Ovary (tissue), 9 donors: Measurements from ENCODE around the gene PTCH2. TPM values are rescaled to one million over a fixed set of nuclear protein-coding genes. Genes with fewer than 3 reads are reported as not detected.
A peak's percentile ranks its signal among the peaks of the same experiment; 100 is the strongest.

Experiments used
- DNase-seq, 5 donors: peaks; one replicate each; pipeline ENCODE4 v3.0.0-alpha.2; 2019 to 2020
- H3K27ac ChIP-seq, 2 donors: fragments of 200-600 bp; one replicate each; pipeline versions ENCODE4 v1.5.1 to v1.8.0; 2019 to 2022
- H3K27me3 ChIP-seq: fragments of 200-600 bp; one replicate; pipeline ENCODE4 v1.8.0; 2022
- H3K36me3 ChIP-seq: fragments of 200-600 bp; sonication (generic); one replicate; pipeline ENCODE4 v1.5.1; 2019
- H3K4me1 ChIP-seq: one replicate; pipeline ENCODE4 v1.8.1; 2013; ENCODE audit warnings: mild to moderate bottlenecking, moderate library complexity; ENCODE audit not compliant: insufficient read depth
- H3K4me3 ChIP-seq: fragments of 200-600 bp; sonication (generic); one replicate; pipeline ENCODE4 v1.5.1; 2017
- H3K9me3 ChIP-seq, 2 donors: fragments of 200-600 bp in 1 of 2; sonication (generic) in 1 of 2; one replicate each; pipeline versions ENCODE4 v1.5.1 to v1.8.1; 2013 to 2019; ENCODE audit warnings: mild to moderate bottlenecking in 1 of 2, moderate library complexity in 1 of 2
- EP300 ChIP-seq: sonication (generic); formaldehyde crosslinking; IDR thresholded peaks from one replicate; pipeline ENCODE4 v1.6.1; 2017; ENCODE audit warnings: antibody characterized with exemption
- POLR2A ChIP-seq: fragments of 450-650 bp; IDR thresholded peaks from one replicate; pipeline ENCODE4 v1.6.1; 2017; ENCODE audit warnings: antibody characterized with exemption, mild to moderate bottlenecking, moderate library complexity
- WGBS, 3 donors: extraction: QIAGEN DNeasy Blood & Tissue Kit in 1 of 3; methylation state at CpG; one replicate each; pipeline versions ENCODE4 v1.1.5 to v1.1.7; 2013 to 2017; 5-methylcytosine and 5-hydroxymethylcytosine counted together
- intact Hi-C, 4 donors: fragments of 100-400 bp; cut with DNase I; formaldehyde crosslinking; loops; one replicate each; pipeline versions ENCODE4 v1.11.0 to v1.15.1; 2022 to 2023
- polyA plus RNA-seq, 2 donors: library from polyadenylated mRNA; stranded (reverse); fragments of 200-250 nt in 1 of 2; fragments of 350-450 nt in 1 of 2; fragmentation: Illumina TruSeq in 1 of 2; extraction: RNeasy Lipid Tissue Mini Kit (QIAGEN cat#74804) in 1 of 2; gene quantifications; one replicate each; pipeline ENCODE4 v1.2.3, GENCODE V29; 2013 to 2014
- total RNA-seq, 7 donors: library from RNA; depleted of rRNA in 2 of 7; stranded (reverse); fragments of >200 nt in 2 of 7; fragmentation: NEBNext Ultra II Directional in 3 of 7; extraction: Animal tissue kit (Norgen Biotek cat#: 25700) in 3 of 7; gene quantifications; one replicate each; pipeline versions ENCODE4 v1.1.0 to v1.2.4, GENCODE V29; 2016 to 2023
- TF ChIP-seq, protein P1 (sequence below), 3 donors: fragments of 450-650 bp in 2 of 3; fragments of 200-600 bp in 1 of 3; IDR thresholded peaks; one replicate each; pipeline versions ENCODE4 v1.5.1 to v1.8.0; 2016 to 2022; ENCODE audit warnings: antibody characterized with exemption in 3 of 3, mild to moderate bottlenecking in 1 of 3
- donor health status: DM: no; HTN: no; CAD: no; lungs with moderate emphysema.
- donor health status: DM: no; HTN: no; CAD: no.
- donor health status: Bipolar disorder and iron deficiency.
- donor health status: DM: yes; HTN: yes; CAD: no.
- donor health status: DM: no; HTN: no; CAD: no.
- donor health status: DM: yes; HTN: yes; CAD: no.

The PTCH2 gene
- total and polyA plus RNA-seq, 9 donors = 1.8 to 21.2 (median 10.7) TPM

DNA sequence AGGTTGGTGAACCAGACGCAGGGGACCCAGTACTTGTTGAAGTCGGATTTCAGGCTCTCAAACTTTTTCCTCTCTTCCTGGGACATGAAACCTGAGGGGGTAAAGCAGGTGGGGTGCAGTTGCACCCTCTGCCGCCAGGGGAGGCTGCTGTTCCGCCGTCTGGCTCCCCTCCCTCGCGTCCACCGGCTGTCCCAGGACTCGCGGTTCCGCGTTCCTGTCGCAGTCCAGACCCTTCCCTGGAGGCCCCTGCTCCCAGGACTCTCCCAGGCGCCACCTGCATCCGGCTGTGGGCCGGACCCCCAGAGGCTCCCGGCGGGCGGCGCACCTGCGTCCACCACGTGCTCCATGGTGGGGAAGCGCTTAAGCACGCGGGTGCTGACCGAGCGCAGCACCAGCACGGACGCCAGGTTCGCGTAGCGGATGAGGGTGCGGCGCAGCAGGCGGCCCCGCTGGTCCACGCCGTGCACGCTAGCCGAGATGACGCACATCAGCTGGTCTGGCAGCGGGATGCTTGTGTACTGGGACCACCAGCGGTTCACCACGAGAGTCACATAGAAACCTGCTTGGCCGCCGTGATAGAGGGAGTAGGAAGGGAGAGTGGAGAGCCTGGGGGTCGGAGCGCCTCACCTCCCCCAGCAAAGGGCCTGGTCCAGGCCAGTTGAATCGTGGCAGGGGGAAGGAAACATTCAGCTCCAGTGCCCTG, 56.8 kb downstream of the PTCH2 start:
- Histone ChIP-seq H3K36me3 (no peaks in the 10 kb centered on the region), H3K27ac (peak overlapping the region; percentile 66 to 80), H3K9me3 (no peaks in the 10 kb centered on the region), H3K4me3 (peak overlapping the region; percentile 38), H3K4me1 (peaks cover 5% of the 10 kb centered on the region), H3K27me3 (no peaks in the 10 kb centered on the region)
- DNase-seq = peak; percentile 79 to 85 (median 84)
- 2 to 4% (median 4%) methylated on average over 49 of the region's 49 CpGs for WGBS, 3 donors
- intact Hi-C loops = loop anchor here in 3 of 4 donors (5.0 to 10.0 kb wide), 5 partner anchors 36 to 516 kb away; partner anchors contain the start of genes HECTD3 (in 1 of the 3), KIF2C (in 1 of the 3), RNU5D-1 (in 1 of the 3) and UROD (in 1 of the 3)
- no peak for TF ChIP-seq POLR2A
- TF ChIP-seq, protein P1, sequence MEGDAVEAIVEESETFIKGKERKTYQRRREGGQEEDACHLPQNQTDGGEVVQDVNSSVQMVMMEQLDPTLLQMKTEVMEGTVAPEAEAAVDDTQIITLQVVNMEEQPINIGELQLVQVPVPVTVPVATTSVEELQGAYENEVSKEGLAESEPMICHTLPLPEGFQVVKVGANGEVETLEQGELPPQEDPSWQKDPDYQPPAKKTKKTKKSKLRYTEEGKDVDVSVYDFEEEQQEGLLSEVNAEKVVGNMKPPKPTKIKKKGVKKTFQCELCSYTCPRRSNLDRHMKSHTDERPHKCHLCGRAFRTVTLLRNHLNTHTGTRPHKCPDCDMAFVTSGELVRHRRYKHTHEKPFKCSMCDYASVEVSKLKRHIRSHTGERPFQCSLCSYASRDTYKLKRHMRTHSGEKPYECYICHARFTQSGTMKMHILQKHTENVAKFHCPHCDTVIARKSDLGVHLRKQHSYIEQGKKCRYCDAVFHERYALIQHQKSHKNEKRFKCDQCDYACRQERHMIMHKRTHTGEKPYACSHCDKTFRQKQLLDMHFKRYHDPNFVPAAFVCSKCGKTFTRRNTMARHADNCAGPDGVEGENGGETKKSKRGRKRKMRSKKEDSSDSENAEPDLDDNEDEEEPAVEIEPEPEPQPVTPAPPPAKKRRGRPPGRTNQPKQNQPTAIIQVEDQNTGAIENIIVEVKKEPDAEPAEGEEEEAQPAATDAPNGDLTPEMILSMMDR (IDR thresholded peaks at IDR 0.05) = peak; percentile 97 to 99 (median 99)

DNA sequence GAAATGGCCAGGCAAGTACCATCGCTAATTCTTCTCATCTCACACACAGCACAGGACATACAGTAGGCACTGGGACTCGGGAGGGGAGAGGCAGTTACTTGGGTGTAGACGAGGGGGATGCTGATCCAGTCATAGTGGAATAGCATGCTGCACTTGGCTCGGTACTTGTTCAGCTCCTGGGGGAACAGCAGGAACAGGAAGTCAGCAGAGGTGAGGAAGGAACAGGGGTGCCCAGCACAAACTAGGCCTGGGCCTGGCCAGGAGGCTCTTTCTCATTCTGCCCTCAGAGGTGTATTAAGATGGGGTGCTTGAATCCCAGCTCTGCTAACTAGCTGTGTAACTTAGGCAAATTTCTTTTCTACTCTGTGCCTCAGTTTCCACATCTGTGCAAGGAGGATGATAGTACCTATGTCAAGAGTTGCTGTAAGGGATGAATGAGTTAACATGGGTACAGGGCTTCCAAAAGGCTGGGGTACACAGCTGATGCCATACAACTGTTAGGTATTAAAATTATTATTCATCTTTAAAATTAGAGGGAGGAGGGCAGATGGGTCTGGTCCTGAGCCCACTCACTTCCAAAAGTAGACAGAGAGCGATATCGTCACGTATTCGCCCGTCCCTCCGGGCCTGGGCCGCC, 57.4 kb downstream of the PTCH2 start:
- Histone ChIP-seq H3K36me3 (no peaks in the 10 kb centered on the region), H3K4me1 (peaks cover 5% of the 10 kb centered on the region), H3K27me3 (no peaks in the 10 kb centered on the region), H3K9me3 (no peaks in the 10 kb centered on the region), H3K27ac (peak overlapping the region; percentile 66 to 80), H3K4me3 (peak overlapping the region; percentile 38)
- TF ChIP-seq, protein P1 (IDR thresholded peaks at IDR 0.05) = no peak
- TF ChIP-seq POLR2A (no peak), EP300 (no peak)
- DNase-seq = no peak
- WGBS, 3 donors = 35 to 41% (median 38%) methylated on average over 11 of the region's 11 CpGs
- intact Hi-C loops = loop anchor here in 3 of 4 donors (5.0 to 10.0 kb wide), 5 partner anchors 37 to 517 kb away; partner anchors contain the start of genes HECTD3 (in 1 of the 3), KIF2C (in 1 of the 3), RNU5D-1 (in 1 of the 3) and UROD (in 1 of the 3)

DNA sequence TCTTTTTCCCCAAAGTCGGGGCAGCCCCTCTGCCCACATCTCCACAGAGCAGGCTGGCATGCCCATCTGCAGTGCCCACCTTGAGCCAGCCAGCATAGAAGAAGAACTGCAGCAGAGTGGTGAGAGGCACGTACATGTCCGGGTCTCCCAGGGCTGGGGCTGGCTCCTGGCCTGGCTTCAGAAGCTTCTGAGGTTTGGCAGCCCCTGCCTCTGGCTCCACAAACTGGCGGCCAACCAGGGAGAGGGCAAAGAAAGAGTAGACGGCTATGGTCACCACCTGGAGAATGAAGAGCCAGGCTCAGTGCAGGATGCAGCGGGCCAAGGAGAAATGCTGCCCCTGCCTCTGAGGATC, 58.0 kb downstream of the PTCH2 start:
- Histone ChIP-seq H3K27ac (no peak overlapping the region), H3K4me3 (no peak overlapping the region), H3K36me3 (no peaks in the 10 kb centered on the region), H3K4me1 (peaks cover 5% of the 10 kb centered on the region), H3K9me3 (no peaks in the 10 kb centered on the region), H3K27me3 (no peaks in the 10 kb centered on the region)
- no peak for TF ChIP-seq POLR2A
- no peak for TF ChIP-seq EP300
- TF ChIP-seq, protein P1 (IDR thresholded peaks at IDR 0.05) = no peak
- 73 to 87% (median 76%) methylated on average over 5 to 6 of the region's 6 CpGs for WGBS, 3 donors
- intact Hi-C loops = loop anchor here in 3 of 4 donors (5.0 to 10.0 kb wide), 5 partner anchors 37 to 517 kb away; partner anchors contain the start of genes HECTD3 (in 1 of the 3), KIF2C (in 1 of the 3), RNU5D-1 (in 1 of the 3) and UROD (in 1 of the 3)
- peak in 2 of 5 donors; percentile 47 to 54 for DNase-seq

DNA sequence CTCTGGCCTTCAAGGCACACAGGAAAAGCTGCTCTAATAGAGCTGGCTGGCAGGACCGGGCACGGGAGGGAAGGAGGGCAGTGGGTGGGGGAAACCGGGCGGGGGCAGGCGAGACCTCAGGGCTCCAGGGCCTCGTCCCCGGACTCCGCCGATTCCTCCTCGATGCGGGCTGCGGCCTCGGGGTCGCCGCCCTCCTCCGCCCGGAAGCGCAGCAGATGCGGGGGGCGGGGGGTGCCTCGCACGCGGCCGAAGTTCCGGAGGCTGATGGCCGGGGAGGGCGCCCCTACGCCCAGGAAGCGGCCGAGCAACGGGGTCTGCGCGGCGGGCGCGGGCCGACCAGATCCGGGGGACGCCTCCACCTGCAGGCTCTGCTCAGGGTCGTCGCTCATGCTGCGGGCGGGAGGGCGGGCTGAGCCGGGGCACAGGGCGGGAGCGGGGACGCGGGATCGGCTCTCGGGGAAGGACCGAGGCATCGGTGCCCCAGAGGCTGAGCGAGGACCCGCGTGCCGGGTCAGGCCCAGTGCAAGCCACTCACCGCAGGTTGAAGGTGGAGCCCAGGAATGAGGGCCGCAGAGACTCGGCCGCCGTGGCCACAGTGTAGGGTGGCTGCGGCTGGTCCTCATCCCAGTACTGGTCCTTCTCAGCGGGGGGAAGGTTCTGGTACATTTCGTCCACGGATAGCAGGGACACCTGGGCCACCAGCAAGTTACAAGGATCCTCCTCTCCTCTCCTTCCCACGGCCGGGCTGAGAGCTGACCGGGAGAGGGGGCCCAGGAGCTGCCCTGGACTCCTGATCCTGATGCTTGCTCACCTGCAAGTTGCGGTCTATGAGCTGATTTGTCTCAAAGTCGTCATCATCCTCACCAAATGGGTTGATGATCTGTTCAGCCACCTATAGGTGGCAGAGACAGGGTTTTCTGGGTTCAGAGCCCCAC, 58.7 kb downstream of the PTCH2 start:
- H3K9me3 ChIP-seq = no peaks in the 10 kb centered on the region
- no peaks in the 10 kb centered on the region for H3K27me3 ChIP-seq
- DNase-seq = peak in 4 of 5 donors; percentile 47 to 71 (median 59)
- no peaks in the 10 kb centered on the region for H3K36me3 ChIP-seq
- TF ChIP-seq, protein P1 (IDR thresholded peaks at IDR 0.05) = no peak
- no peak for TF ChIP-seq EP300
- TF ChIP-seq POLR2A = no peak
- 5 to 8% (median 7%) methylated on average over 43 to 71 of the region's 71 CpGs for WGBS, 3 donors
- H3K4me1 ChIP-seq = peaks cover 5% of the 10 kb centered on the region
- H3K27ac ChIP-seq = peak overlapping the region; percentile 36 to 55
- intact Hi-C loops = loop anchor here in 3 of 4 donors (5.0 to 10.0 kb wide), 5 partner anchors 38 to 518 kb away; partner anchors contain the start of genes HECTD3 (in 1 of the 3), KIF2C (in 1 of the 3), RNU5D-1 (in 1 of the 3) and UROD (in 1 of the 3)
- H3K4me3 ChIP-seq = peak overlapping the region; percentile 54
